Nephron progenitor cell (in vitro differentiated cells): ENCODE data around the gene MKS1.
A peak's percentile ranks its signal among the peaks of the same experiment; 100 is the strongest.

Experiments
- DNase-seq: peaks from one replicate; pipeline ENCODE4 v3.0.0; 2021
- H3K27ac Mint-ChIP-seq: 2 replicates; pipeline ENCODE4 v1.8.0; 2021; ENCODE audit warnings: mild to moderate bottlenecking, moderate library complexity, mixed read lengths
- H3K27me3 Mint-ChIP-seq: 2 replicates; pipeline ENCODE4 v1.8.0; 2021; ENCODE audit warnings: mild to moderate bottlenecking, low read depth, mixed read lengths; ENCODE audit not compliant: poor library complexity
- H3K36me3 Mint-ChIP-seq: 2 replicates; pipeline ENCODE4 v1.8.0; 2021; ENCODE audit warnings: low read depth, mixed read lengths
- H3K4me1 Mint-ChIP-seq: 2 replicates; pipeline ENCODE4 v1.8.0; 2021; ENCODE audit warnings: mixed read lengths
- H3K4me3 Mint-ChIP-seq: 2 replicates; pipeline ENCODE4 v1.8.0; 2021; ENCODE audit warnings: mild to moderate bottlenecking, moderate library complexity, mixed read lengths
- H3K9me3 Mint-ChIP-seq: 2 replicates; pipeline ENCODE4 v1.8.0; 2021; ENCODE audit warnings: mild to moderate bottlenecking, moderate library complexity, mixed read lengths
- CTCF ChIP-seq: fragments of 200-600 bp; sonication (generic); IDR thresholded peaks from 2 replicates; pipeline ENCODE4 v1.5.0; 2021; ENCODE audit warnings: antibody characterized with exemption

MKS1 gene

GRCh38 chr17:58183514-58183913 lies 35.5 kb downstream of the MKS1 start:
- Mint-ChIP-seq H3K36me3 (no peaks in the 10 kb centered on the region), H3K9me3 (no peaks in the 10 kb centered on the region), H3K4me1 (peaks cover 9% of the 10 kb centered on the region), H3K4me3 (no peak overlapping the region), H3K27ac (no peak overlapping the region), H3K27me3 (peaks cover 52% of the 10 kb centered on the region)
- no peak for DNase-seq
- no peak for TF ChIP-seq CTCF

- no peaks in the 10 kb centered on the region for H3K36me3 Mint-ChIP-seq
Observed at GRCh38 chr17:58181796-58182195, 37.3 kb downstream of the MKS1 start.

GRCh38 chr17:58176200-58176599 lies 42.9 kb downstream of the MKS1 start:
- no peak overlapping the region for H3K4me3 Mint-ChIP-seq
- H3K9me3 Mint-ChIP-seq, result no peaks in the 10 kb centered on the region
- peak; percentile 24 for DNase-seq
- peaks cover 64% of the 10 kb centered on the region for H3K27me3 Mint-ChIP-seq
- H3K4me1 Mint-ChIP-seq, result no peaks in the 10 kb centered on the region
- H3K36me3 Mint-ChIP-seq, result no peaks in the 10 kb centered on the region
- H3K27ac Mint-ChIP-seq, result no peak overlapping the region
- no peak for TF ChIP-seq CTCF

More at GRCh38 chr17:58181796-58182195, 37.3 kb downstream of the MKS1 start:
- no peak for TF ChIP-seq CTCF
- H3K27ac Mint-ChIP-seq, result no peak overlapping the region
- no peak for DNase-seq
- H3K9me3 Mint-ChIP-seq, result no peaks in the 10 kb centered on the region
- peaks cover 47% of the 10 kb centered on the region for H3K27me3 Mint-ChIP-seq
- peaks cover 9% of the 10 kb centered on the region for H3K4me1 Mint-ChIP-seq
- H3K4me3 Mint-ChIP-seq, result no peak overlapping the region

- Mint-ChIP-seq H3K27ac (no peak overlapping the region), H3K4me1 (no peaks in the 10 kb centered on the region), H3K4me3 (no peak overlapping the region), H3K9me3 (no peaks in the 10 kb centered on the region), H3K27me3 (peaks cover 66% of the 10 kb centered on the region), H3K36me3 (no peaks in the 10 kb centered on the region)
- DNase-seq, result no peak
- no peak for TF ChIP-seq CTCF
Observed at GRCh38 chr17:58174871-58175270, 44.2 kb downstream of the MKS1 start.

GRCh38 chr17:58172369-58173071 lies 46.5 kb downstream of the MKS1 start:
- TF ChIP-seq CTCF, result peak; percentile 28
- Mint-ChIP-seq H3K27ac (no peak overlapping the region), H3K4me3 (no peak overlapping the region), H3K36me3 (no peaks in the 10 kb centered on the region), H3K9me3 (peaks cover 4% of the 10 kb centered on the region), H3K27me3 (peaks cover 83% of the 10 kb centered on the region), H3K4me1 (no peaks in the 10 kb centered on the region)
- DNase-seq, result no peak

- DNase-seq, result no peak
- Mint-ChIP-seq H3K27ac (no peak overlapping the region), H3K27me3 (peaks cover 93% of the 10 kb centered on the region), H3K9me3 (peaks cover 4% of the 10 kb centered on the region), H3K4me3 (no peak overlapping the region), H3K4me1 (no peaks in the 10 kb centered on the region), H3K36me3 (no peaks in the 10 kb centered on the region)
- TF ChIP-seq CTCF, result no peak
Observed at GRCh38 chr17:58170622-58171021, 48.4 kb downstream of the MKS1 start.
